CD14-positive monocyte (primary cell): ENCODE measurements around the gene CNOT10. TPM values are rescaled to one million over a fixed set of nuclear protein-coding genes. Genes with fewer than 3 reads are reported as not detected.

Experiments used
- DNase-seq, 3 donors: peaks; one replicate each; pipeline ENCODE4 v3.0.0-alpha.2; 2011 to 2022
- H2AFZ ChIP-seq: 2 replicates; pipeline ENCODE4 v1.6.0; 2012; ENCODE audit warnings: mild to moderate bottlenecking, low read depth, low read length, inconsistent platforms; ENCODE audit not compliant: insufficient read depth, poor library complexity, severe bottlenecking
- H3K27ac ChIP-seq, 2 donors: 1 replicate in 1 of 2; 2 replicates in 1 of 2; pipeline ENCODE4 v1.5.1; 2012 to 2013; ENCODE audit warnings: low read length in 2 of 2, control low read depth in 1 of 2, inconsistent platforms in 1 of 2, low read depth in 1 of 2, mild to moderate bottlenecking in 1 of 2
- H3K27me3 ChIP-seq, 2 donors: one replicate each; pipeline versions ENCODE4 v1.6.0 to v1.6.1; 2011 to 2013; ENCODE audit warnings: low read length in 2 of 2; ENCODE audit not compliant: control insufficient read depth in 2 of 2, insufficient read depth in 2 of 2
- H3K36me3 ChIP-seq, 2 donors: replicated peaks in 1 of 2; 1 replicate in 1 of 2; 2 replicates in 1 of 2; pipeline versions ENCODE4 v1.5.1 to v1.6.1; 2012 to 2013; ENCODE audit warnings: low read length in 2 of 2, control low read depth in 1 of 2, inconsistent platforms in 1 of 2, mild to moderate bottlenecking in 1 of 2; ENCODE audit not compliant: insufficient read depth in 2 of 2, control insufficient read depth in 1 of 2
- H3K4me1 ChIP-seq, 2 donors: 1 replicate in 1 of 2; 2 replicates in 1 of 2; pipeline versions ENCODE4 v1.5.1 to v1.6.1; 2012 to 2013; ENCODE audit warnings: low read length in 2 of 2, control low read depth in 1 of 2, inconsistent platforms in 1 of 2, mild to moderate bottlenecking in 1 of 2, moderate library complexity in 1 of 2; ENCODE audit not compliant: insufficient read depth in 2 of 2, control insufficient read depth in 1 of 2
- H3K4me2 ChIP-seq: replicated peaks from 2 replicates; pipeline ENCODE3; 2012; ENCODE audit warnings: low read length, moderate library complexity, mild to moderate bottlenecking; ENCODE audit not compliant: poor library complexity, severe bottlenecking; ENCODE audit errors: extremely low read depth
- H3K4me3 ChIP-seq, 3 experiments: fragments of 200-600 bp in 1 of 3; sonication (generic) in 1 of 3; replicated peaks in 1 of 3; 1 replicate in 2 of 3; 2 replicates in 1 of 3; pipeline ENCODE4 v1.5.1; 2011 to 2013; ENCODE audit warnings: low read length in 3 of 3, mild to moderate bottlenecking in 3 of 3, control low read depth in 2 of 3, low read depth in 2 of 3, inconsistent platforms in 1 of 3, moderate library complexity in 1 of 3
- H3K79me2 ChIP-seq: 2 replicates; pipeline ENCODE4 v1.6.0; 2012; ENCODE audit warnings: mild to moderate bottlenecking, control low read depth, inconsistent platforms, low read length, moderate library complexity; ENCODE audit not compliant: insufficient read depth
- H3K9ac ChIP-seq: 2 replicates; pipeline ENCODE4 v1.6.0; 2017; ENCODE audit warnings: low read length, mild to moderate bottlenecking; ENCODE audit not compliant: insufficient read depth, poor library complexity, severe bottlenecking
- H3K9me3 ChIP-seq, 2 donors: replicated peaks in 1 of 2; 1 replicate in 1 of 2; 2 replicates in 1 of 2; pipeline versions ENCODE4 v1.5.1 to v1.6.1; 2012 to 2013; ENCODE audit warnings: low read length in 2 of 2, control low read depth in 1 of 2; ENCODE audit not compliant: control insufficient read depth in 1 of 2, insufficient read depth in 1 of 2
- H4K20me1 ChIP-seq: 2 replicates; pipeline ENCODE4 v1.6.0; 2012; ENCODE audit warnings: mild to moderate bottlenecking, low read length, control low read depth, moderate library complexity; ENCODE audit not compliant: insufficient read depth
- H3K27ac Mint-ChIP-seq, 7 donors: one replicate each; pipeline ENCODE4 v1.8.0; 2020; ENCODE audit warnings: mild to moderate bottlenecking in 7 of 7, mixed read lengths in 7 of 7, moderate library complexity in 6 of 7, inconsistent platforms in 2 of 7
- H3K27me3 Mint-ChIP-seq, 3 donors: one replicate each; pipeline ENCODE4 v1.8.0; 2021 to 2022; ENCODE audit warnings: low read depth in 3 of 3, mild to moderate bottlenecking in 3 of 3, mixed read lengths in 3 of 3, moderate library complexity in 3 of 3, inconsistent platforms in 1 of 3
- H3K36me3 Mint-ChIP-seq, 2 donors: one replicate each; pipeline ENCODE4 v1.8.0; 2020; ENCODE audit warnings: mixed read lengths in 2 of 2, inconsistent platforms in 1 of 2, mild to moderate bottlenecking in 1 of 2
- H3K4me1 Mint-ChIP-seq: one replicate; pipeline ENCODE4 v1.8.0; 2020; ENCODE audit warnings: mild to moderate bottlenecking, mixed read lengths
- H3K4me3 Mint-ChIP-seq, 2 donors: one replicate each; pipeline ENCODE4 v1.8.0; 2020; ENCODE audit warnings: mild to moderate bottlenecking in 2 of 2, mixed read lengths in 2 of 2, moderate library complexity in 1 of 2
- H3K9me3 Mint-ChIP-seq, 7 donors: one replicate each; pipeline ENCODE4 v1.8.0; 2020 to 2022; ENCODE audit warnings: mixed read lengths in 7 of 7, mild to moderate bottlenecking in 6 of 7, moderate library complexity in 6 of 7, inconsistent platforms in 2 of 7
- whole genome bisulfite sequencing: methylation state at CpG from one replicate; pipeline ENCODE4 v1.1.5; 2013; ENCODE audit warnings: missing lambda C conversion rate; ENCODE audit not compliant: insufficient coverage; 5-methylcytosine and 5-hydroxymethylcytosine counted together
- intact Hi-C, 2 donors: fragments of 100-400 bp; cut with micrococcal nuclease; formaldehyde crosslinking; loops; one replicate each; pipeline versions ENCODE4 v1.15.0 to v1.15.1; 2023
- polyA plus RNA-seq, 3 donors: library from polyadenylated mRNA; depleted of rRNA in 1 of 3; unstranded in 2 of 3; stranded (reverse) in 1 of 3; fragments of 300-500 nt in 2 of 3; fragments of >200 nt in 1 of 3; fragmentation: Illumina TruSeq in 2 of 3; gene quantifications; 1 replicate in 2 of 3; 2 replicates in 1 of 3; pipeline ENCODE4 v1.2.3, GENCODE V29; 2012 to 2021
- TF ChIP-seq, protein P1 (sequence below): fragments of 200-600 bp; IDR thresholded peaks from one replicate; pipeline ENCODE4 v1.8.0; 2022; ENCODE audit warnings: antibody characterized with exemption, mild to moderate bottlenecking

CNOT10 gene
- polyA plus RNA-seq, 3 donors: 17.9 to 21.5 (median 19.6) TPM

GRCh38 chr3:32685543-32686185 is 676 bp downstream of the CNOT10 start:
- peak overlapping the region; percentile 88 to 94 for H3K4me3 Mint-ChIP-seq
- H3K9me3 Mint-ChIP-seq: no peaks in the 10 kb centered on the region
- H3K4me1 ChIP-seq: peaks cover 21 to 25% of the 10 kb centered on the region in 2 donors
- H3K27me3 ChIP-seq: no peaks in the 10 kb centered on the region
- H3K27ac Mint-ChIP-seq: peak overlapping the region; percentile 82 to 97 (median 95)
- peaks cover 10 to 19% of the 10 kb centered on the region in 2 donors for H3K36me3 Mint-ChIP-seq
- H3K9me3 ChIP-seq: no peaks in the 10 kb centered on the region
- no peak for DNase-seq
- WGBS: under 1% methylated on average over 19 of the region's 26 CpGs
- peaks cover 50% of the 10 kb centered on the region for H3K79me2 ChIP-seq
- TF ChIP-seq, protein P1, sequence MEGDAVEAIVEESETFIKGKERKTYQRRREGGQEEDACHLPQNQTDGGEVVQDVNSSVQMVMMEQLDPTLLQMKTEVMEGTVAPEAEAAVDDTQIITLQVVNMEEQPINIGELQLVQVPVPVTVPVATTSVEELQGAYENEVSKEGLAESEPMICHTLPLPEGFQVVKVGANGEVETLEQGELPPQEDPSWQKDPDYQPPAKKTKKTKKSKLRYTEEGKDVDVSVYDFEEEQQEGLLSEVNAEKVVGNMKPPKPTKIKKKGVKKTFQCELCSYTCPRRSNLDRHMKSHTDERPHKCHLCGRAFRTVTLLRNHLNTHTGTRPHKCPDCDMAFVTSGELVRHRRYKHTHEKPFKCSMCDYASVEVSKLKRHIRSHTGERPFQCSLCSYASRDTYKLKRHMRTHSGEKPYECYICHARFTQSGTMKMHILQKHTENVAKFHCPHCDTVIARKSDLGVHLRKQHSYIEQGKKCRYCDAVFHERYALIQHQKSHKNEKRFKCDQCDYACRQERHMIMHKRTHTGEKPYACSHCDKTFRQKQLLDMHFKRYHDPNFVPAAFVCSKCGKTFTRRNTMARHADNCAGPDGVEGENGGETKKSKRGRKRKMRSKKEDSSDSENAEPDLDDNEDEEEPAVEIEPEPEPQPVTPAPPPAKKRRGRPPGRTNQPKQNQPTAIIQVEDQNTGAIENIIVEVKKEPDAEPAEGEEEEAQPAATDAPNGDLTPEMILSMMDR: peak; percentile 3
- peak overlapping the region; percentile 98 for H2AFZ ChIP-seq
- H3K9ac ChIP-seq: peak overlapping the region; percentile 79
- intact Hi-C loops: loop anchor here in 1 of 2 donors (10.0 kb wide), 2 partner anchors 111 to 181 kb away; partner anchors contain the start of genes CMTM6 and DYNC1LI1
- H3K27ac ChIP-seq: peak overlapping the region; percentile 79 to 92
- peak overlapping the region; percentile 79 to 93 (median 88) for H3K4me3 ChIP-seq
- no peaks in the 10 kb centered on the region for H3K27me3 Mint-ChIP-seq
- peaks cover 0 to 16% of the 10 kb centered on the region in 2 donors for H3K36me3 ChIP-seq
- no peaks in the 10 kb centered on the region for H4K20me1 ChIP-seq
- peaks cover 26% of the 10 kb centered on the region for H3K4me1 Mint-ChIP-seq
- H3K4me2 ChIP-seq: peak overlapping the region; percentile 70

DNA sequence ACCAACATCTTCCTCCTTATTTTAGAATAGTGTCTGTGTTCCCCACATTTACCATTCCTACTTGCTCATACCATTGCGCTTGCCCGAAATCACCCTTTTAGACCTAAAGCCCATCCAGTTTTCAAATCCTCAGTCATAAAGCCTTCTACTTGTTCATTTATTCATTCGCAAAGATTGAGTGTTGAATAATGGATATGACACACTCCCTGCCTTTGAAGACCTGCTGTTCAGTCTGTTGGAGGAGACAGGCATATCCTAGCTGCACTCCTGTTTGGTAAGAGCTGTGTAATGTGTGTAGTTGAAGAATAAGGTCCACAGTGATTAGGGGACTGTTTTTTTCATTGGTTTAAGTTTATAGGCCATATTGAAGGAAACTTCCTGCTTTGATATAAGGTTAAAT is 1.7 kb downstream of the CNOT10 start:
- Histone ChIP-seq H2AFZ (no peak overlapping the region), H3K9me3 (no peaks in the 10 kb centered on the region), H3K9ac (no peak overlapping the region), H3K4me1 (peaks cover 21 to 25% of the 10 kb centered on the region in 2 donors), H3K4me2 (no peak overlapping the region), H3K79me2 (peaks cover 59% of the 10 kb centered on the region), H3K27me3 (no peaks in the 10 kb centered on the region), H3K4me3 (no peak overlapping the region), H4K20me1 (no peaks in the 10 kb centered on the region), H3K36me3 (peaks cover 0 to 16% of the 10 kb centered on the region in 2 donors), H3K27ac (peak overlapping the region in 1 of 2 donors; percentile 5)
- H3K27me3 Mint-ChIP-seq: no peaks in the 10 kb centered on the region
- no peaks in the 10 kb centered on the region for H3K9me3 Mint-ChIP-seq
- no CpG with 5 or more reads among the region's 3 CpGs for WGBS
- intact Hi-C loops: loop anchor here in 1 of 2 donors (10.0 kb wide), 2 partner anchors 112 to 182 kb away; partner anchors contain the start of genes CMTM6 and DYNC1LI1
- H3K27ac Mint-ChIP-seq: peak overlapping the region in 4 of 7 donors; percentile 40 to 93 (median 71)
- DNase-seq: no peak
- peaks cover 10 to 27% of the 10 kb centered on the region in 2 donors for H3K36me3 Mint-ChIP-seq
- peaks cover 26% of the 10 kb centered on the region for H3K4me1 Mint-ChIP-seq
- H3K4me3 Mint-ChIP-seq: peak overlapping the region in 1 of 2 donors; percentile 8
- TF ChIP-seq, protein P1: no peak
